K562 (cell line): ENCODE data around the gene PPP3CA. TPM values are rescaled to one million over a fixed set of nuclear protein-coding genes. Genes with fewer than 3 reads are reported as not detected.

Experiments
- ATAC-seq: fragments of 200-7000 bp; cut with Tn5 transposase; 3 replicates; pipeline ENCODE4 v1.9.1; 2020; ENCODE audit warnings: moderate library complexity
- BruUV-seq: library from RNA; stranded (reverse); fragments of 400-500 nt; replicated peaks from 2 replicates; lab custom pipeline; 2021; lab: Mats Ljungman, UMichigan
- CTCF ChIA-PET: fragments of 300-600 bp; formaldehyde crosslinking; extraction: SDS; loops from one replicate; lab custom pipeline; 2021; ENCODE audit warnings: low intra/inter-chr PET ratio; lab: Yijun Ruan, JAX
- POLR2A ChIA-PET: fragments of 300-600, 350-650 bp; sonication (Branson Sonifier 250); formaldehyde crosslinking; extraction: SDS; loops from one replicate; lab custom pipeline; 2021; ENCODE audit warnings: antibody characterized with exemption, inconsistent platforms; lab: Yijun Ruan, JAX
- DNase-seq, 4 experiments: peaks; one replicate each; pipeline versions ENCODE4 v3.0.0 to v3.0.0-alpha.2; 2011 to 2018; ENCODE audit warnings: low spot score in 3 of 4, mixed read lengths in 3 of 4; ENCODE audit errors: extremely low read depth in 1 of 4
- FAIRE-seq: peaks from 2 replicates; lab custom pipeline; 2011; peaks lifted over from hg19 to GRCh38; lab: Jason Lieb, UNC
- H2AFZ ChIP-seq: 2 replicates; pipeline ENCODE4 v1.6.0; 2011; ENCODE audit warnings: low read depth, low read length, control low read depth, inconsistent platforms
- H3K27ac ChIP-seq: fragments of 200-600 bp; 3 replicates; pipeline ENCODE4 v1.8.0; 2011; ENCODE audit warnings: low read depth, mild to moderate bottlenecking, control low read depth, inconsistent platforms, low read length, moderate library complexity, mixed read lengths; ENCODE audit errors: extremely low read depth
- H3K27me3 ChIP-seq, 2 experiments: fragments of 300-600 bp in 1 of 2; 2 replicates in 1 of 2; 3 replicates in 1 of 2; pipeline versions ENCODE4 v1.6.0 to v1.8.0; 2011; ENCODE audit warnings: inconsistent platforms in 2 of 2, low read length in 2 of 2, mild to moderate bottlenecking in 1 of 2, mixed read lengths in 1 of 2, moderate library complexity in 1 of 2; ENCODE audit not compliant: control insufficient read depth in 2 of 2, insufficient read depth in 2 of 2
- H3K36me3 ChIP-seq: fragments of 300-600 bp; 3 replicates; pipeline ENCODE4 v1.8.0; 2011; ENCODE audit warnings: mild to moderate bottlenecking, low read length, inconsistent platforms; ENCODE audit not compliant: control insufficient read depth, insufficient read depth
- H3K4me1 ChIP-seq, 2 experiments: fragments of 200-600 bp in 1 of 2; replicated peaks in 1 of 2; 2 replicates in 1 of 2; 3 replicates in 1 of 2; pipeline versions ENCODE4 v1.5.1 to v1.8.0; 2011; ENCODE audit warnings: inconsistent platforms in 2 of 2, low read length in 2 of 2, mild to moderate bottlenecking in 1 of 2, mixed read lengths in 1 of 2, moderate library complexity in 1 of 2; ENCODE audit not compliant: control insufficient read depth in 2 of 2, insufficient read depth in 2 of 2
- H3K4me2 ChIP-seq: 2 replicates; pipeline ENCODE4 v1.6.1; 2011; ENCODE audit warnings: low read length, control low read depth, inconsistent platforms, mixed read lengths; ENCODE audit not compliant: insufficient read depth
- H3K4me3 ChIP-seq: fragments of 200-600 bp; sonication (generic), shearing (Covaris generic); 2 replicates; pipeline ENCODE4 v1.5.1; 2016; ENCODE audit warnings: control low read depth, inconsistent platforms
- H3K79me2 ChIP-seq: fragments of 200-600 bp; 3 replicates; pipeline ENCODE4 v1.8.0; 2011; ENCODE audit warnings: low read length, inconsistent platforms; ENCODE audit not compliant: control insufficient read depth, insufficient read depth
- H3K9ac ChIP-seq, 2 experiments: 2 replicates each; pipeline versions ENCODE4 v1.6.0 to v1.6.1; 2011; ENCODE audit warnings: low read depth in 2 of 2, low read length in 2 of 2, control low read depth in 1 of 2, inconsistent platforms in 1 of 2, mild to moderate bottlenecking in 1 of 2, mixed read lengths in 1 of 2; ENCODE audit not compliant: insufficient read depth in 1 of 2
- H3K9me1 ChIP-seq: one replicate; pipeline ENCODE4 v1.6.0; 2011; ENCODE audit warnings: inconsistent platforms, mild to moderate bottlenecking, low read length, moderate library complexity; ENCODE audit not compliant: control insufficient read depth, insufficient read depth
- H3K9me3 ChIP-seq: replicated peaks from 2 replicates; pipeline ENCODE4 v1.5.1; 2011; ENCODE audit warnings: low read depth, low read length, inconsistent platforms; ENCODE audit not compliant: control insufficient read depth, insufficient read depth
- H4K20me1 ChIP-seq: replicated peaks from 2 replicates; pipeline ENCODE4 v1.6.1; 2011; ENCODE audit warnings: low read length, inconsistent platforms, mixed read lengths; ENCODE audit not compliant: control insufficient read depth, insufficient read depth
- HLTF ChIP-seq: fragments of 450-650 bp; IDR thresholded peaks from 2 replicates; pipeline ENCODE4 v1.6.1; 2016
- KDM2B ChIP-seq: fragments of 250-450 bp; sonication (Bioruptor Pico); IDR thresholded peaks from 2 replicates; pipeline ENCODE4 v1.8.0; 2021; ENCODE audit warnings: mild to moderate bottlenecking, moderate library complexity
- KHSRP ChIP-seq: fragments of 450-650 bp; IDR thresholded peaks from 2 replicates; pipeline ENCODE4 v1.6.1; 2017
- NCOA2 ChIP-seq, 2 experiments: fragments of 450-650 bp; IDR thresholded peaks; 2 replicates each; pipeline ENCODE4 v1.6.1; 2018; ENCODE audit warnings: mild to moderate bottlenecking in 2 of 2, moderate library complexity in 1 of 2; ENCODE audit not compliant: partially characterized antibody in 2 of 2
- ZNF263 ChIP-seq: sonication (generic); formaldehyde crosslinking; IDR thresholded peaks from 2 replicates; pipeline ENCODE4 v1.8.0; 2022; ENCODE audit warnings: mild to moderate bottlenecking, missing genetic modification reagents, borderline replicate concordance
- WGBS: fragments of 100-300 bp; shearing (Covaris generic); methylation state at CpG from one replicate; pipeline ENCODE4 v1.1.6; 2016; ENCODE audit warnings: low coverage, mixed read lengths; ENCODE audit not compliant: insufficient coverage; ENCODE audit errors: missing lambda C conversion rate; 5-methylcytosine and 5-hydroxymethylcytosine counted together
- in situ Hi-C: fragments of 300-500 bp; cut with MboI; formaldehyde crosslinking; loops from 4 replicates; pipeline ENCODE4 v1.15.0; 2018; ENCODE audit warnings: inconsistent platforms, mixed read lengths
- intact Hi-C: fragments of 100-400 bp; cut with micrococcal nuclease; formaldehyde crosslinking; loops from 2 replicates; pipeline ENCODE4 v1.14.2; 2022
- polyA plus RNA-seq, 8 experiments: library from polyadenylated mRNA; depleted of rRNA in 4 of 8; stranded (reverse) in 5 of 8; unstranded in 3 of 8; fragments of >200 nt; fragmentation: Nextera tagmentation in 2 of 8; fragmentation: Illumina TruSeq in 1 of 8; extraction: Ambion mirVana in 2 of 8; extraction: Trizol in 1 of 8; gene quantifications; 2 replicates each; pipeline versions ENCODE4 v1.2.1 to v1.2.3, GENCODE V29; 2011 to 2014; ENCODE audit warnings: inconsistent platforms in 1 of 8, missing spikeins in 1 of 8
- total RNA-seq, 7 experiments: library from RNA; depleted of rRNA in 6 of 7; stranded (reverse); fragments of >200 nt in 6 of 7; fragmentation: Illumina TruSeq in 2 of 7; extraction: Trizol in 2 of 7; gene quantifications; 2 replicates each; pipeline versions ENCODE4 v1.2.1 to v1.2.3, GENCODE V29; 2011 to 2021; ENCODE audit warnings: low replicate concordance in 1 of 7
- TF ChIP-seq, protein P1 (sequence below): fragments of 250-450 bp; sonication (Bioruptor Pico); IDR thresholded peaks from 2 replicates; pipeline ENCODE4 v1.8.0; 2022; ENCODE audit warnings: moderate library complexity, mild to moderate bottlenecking, inconsistent platforms
- TF ChIP-seq, protein P2 (sequence below), 2 experiments: fragments of 450-650 bp; formaldehyde crosslinking in 1 of 2; IDR thresholded peaks; 2 replicates each; pipeline versions ENCODE4 v1.4.0 to v1.6.1; 2014 to 2020; ENCODE audit warnings: mild to moderate bottlenecking in 2 of 2, borderline replicate concordance in 1 of 2, low read depth in 1 of 2

Gene PPP3CA
- total and polyA plus RNA-seq, 9 of the 15 experiments (the other 6 are each of a cell fraction or from before 2014, with no cell fraction given): 0.94 to 3.2 (median 1.6) TPM

DNA sequence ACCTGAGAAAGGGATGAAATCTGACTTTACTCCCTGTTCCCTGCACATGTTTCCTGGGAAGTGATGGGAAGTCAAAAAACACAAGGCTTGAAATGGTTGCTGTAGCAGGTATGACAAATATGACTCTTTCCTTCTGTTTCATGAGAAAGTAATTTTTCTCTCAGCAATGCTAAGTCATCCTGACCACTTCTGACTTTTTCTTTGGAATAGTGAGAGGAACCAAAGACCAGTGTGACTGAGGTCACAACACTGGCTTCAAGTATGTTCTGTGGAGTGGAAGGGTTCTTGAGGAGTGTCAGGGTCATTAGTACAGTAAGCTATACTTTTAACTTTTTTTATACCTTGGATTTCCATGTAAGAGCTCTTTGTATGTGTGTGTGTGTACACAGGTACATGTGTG is 225.3 kb downstream of the PPP3CA start:
- H2AFZ ChIP-seq: no peak overlapping the region
- H3K9me3 ChIP-seq: no peaks in the 10 kb centered on the region
- H3K79me2 ChIP-seq: no peaks in the 10 kb centered on the region
- intact Hi-C loops: no loop called here
- H3K4me2 ChIP-seq: no peak overlapping the region
- H3K9me1 ChIP-seq: no peaks in the 10 kb centered on the region
- TF ChIP-seq, protein P1, sequence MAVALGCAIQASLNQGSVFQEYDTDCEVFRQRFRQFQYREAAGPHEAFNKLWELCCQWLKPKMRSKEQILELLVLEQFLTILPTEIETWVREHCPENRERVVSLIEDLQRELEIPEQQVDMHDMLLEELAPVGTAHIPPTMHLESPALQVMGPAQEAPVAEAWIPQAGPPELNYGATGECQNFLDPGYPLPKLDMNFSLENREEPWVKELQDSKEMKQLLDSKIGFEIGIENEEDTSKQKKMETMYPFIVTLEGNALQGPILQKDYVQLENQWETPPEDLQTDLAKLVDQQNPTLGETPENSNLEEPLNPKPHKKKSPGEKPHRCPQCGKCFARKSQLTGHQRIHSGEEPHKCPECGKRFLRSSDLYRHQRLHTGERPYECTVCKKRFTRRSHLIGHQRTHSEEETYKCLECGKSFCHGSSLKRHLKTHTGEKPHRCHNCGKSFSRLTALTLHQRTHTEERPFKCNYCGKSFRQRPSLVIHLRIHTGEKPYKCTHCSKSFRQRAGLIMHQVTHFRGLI (CRISPR knock-in tag): no peak
- no peaks in the 10 kb centered on the region for H3K36me3 ChIP-seq
- H4K20me1 ChIP-seq: no peaks in the 10 kb centered on the region
- FAIRE-seq (no peak), DNase-seq (no peak), ATAC-seq (no peak)
- ChIA-PET POLR2A (no interaction called here), CTCF (no interaction called here)
- no peak overlapping the region for H3K4me3 ChIP-seq
- no peaks in the 10 kb centered on the region for H3K27me3 ChIP-seq
- H3K9ac ChIP-seq: no peak overlapping the region
- no peaks in the 10 kb centered on the region for H3K4me1 ChIP-seq
- in situ Hi-C loops: no loop called here
- H3K27ac ChIP-seq: no peak overlapping the region
- BruUV-seq: no TSS peak

DNA sequence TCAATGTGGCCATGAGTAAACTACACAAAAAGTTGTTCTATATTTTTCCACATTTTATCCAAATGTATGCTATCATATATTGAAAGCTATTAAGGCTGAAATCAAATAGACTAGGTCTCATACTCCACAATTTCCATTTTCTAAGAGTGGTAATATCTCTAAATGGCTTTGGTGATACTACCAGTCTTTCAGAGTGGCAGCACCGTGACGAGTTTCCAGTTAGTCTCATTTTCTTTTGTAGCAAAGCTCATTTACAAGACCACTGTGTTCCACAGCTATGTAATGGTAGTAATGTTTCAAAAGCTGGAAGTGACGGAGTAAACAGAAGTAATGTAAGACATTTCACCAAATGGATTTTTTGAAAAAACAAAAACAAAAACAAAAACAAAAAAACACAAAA is 228.2 kb downstream of the PPP3CA start:
- 0% methylated on average over 3 of the region's 3 CpGs for WGBS
- H3K4me2 ChIP-seq: no peak overlapping the region
- CTCF ChIA-PET: no interaction called here
- H3K4me1 ChIP-seq: no peaks in the 10 kb centered on the region
- POLR2A ChIA-PET: no interaction called here
- no peaks in the 10 kb centered on the region for H3K79me2 ChIP-seq
- FAIRE-seq: no peak
- H3K36me3 ChIP-seq: no peaks in the 10 kb centered on the region
- ATAC-seq: no peak
- no peak overlapping the region for H3K27ac ChIP-seq
- intact Hi-C loops: no loop called here
- no TSS peak for BruUV-seq
- no peak overlapping the region for H2AFZ ChIP-seq
- H4K20me1 ChIP-seq: no peaks in the 10 kb centered on the region
- H3K9ac ChIP-seq: no peak overlapping the region
- no peak overlapping the region for H3K4me3 ChIP-seq
- H3K9me3 ChIP-seq: peaks cover 3% of the 10 kb centered on the region; the same call in 1 of the 2 replicates
- H3K27me3 ChIP-seq: no peaks in the 10 kb centered on the region
- H3K9me1 ChIP-seq: no peaks in the 10 kb centered on the region
- no peak for DNase-seq
- in situ Hi-C loops: no loop called here
- no peak for TF ChIP-seq KDM2B (CRISPR knock-in tag)
- no peak for TF ChIP-seq ZNF263
- TF ChIP-seq, protein P2, sequence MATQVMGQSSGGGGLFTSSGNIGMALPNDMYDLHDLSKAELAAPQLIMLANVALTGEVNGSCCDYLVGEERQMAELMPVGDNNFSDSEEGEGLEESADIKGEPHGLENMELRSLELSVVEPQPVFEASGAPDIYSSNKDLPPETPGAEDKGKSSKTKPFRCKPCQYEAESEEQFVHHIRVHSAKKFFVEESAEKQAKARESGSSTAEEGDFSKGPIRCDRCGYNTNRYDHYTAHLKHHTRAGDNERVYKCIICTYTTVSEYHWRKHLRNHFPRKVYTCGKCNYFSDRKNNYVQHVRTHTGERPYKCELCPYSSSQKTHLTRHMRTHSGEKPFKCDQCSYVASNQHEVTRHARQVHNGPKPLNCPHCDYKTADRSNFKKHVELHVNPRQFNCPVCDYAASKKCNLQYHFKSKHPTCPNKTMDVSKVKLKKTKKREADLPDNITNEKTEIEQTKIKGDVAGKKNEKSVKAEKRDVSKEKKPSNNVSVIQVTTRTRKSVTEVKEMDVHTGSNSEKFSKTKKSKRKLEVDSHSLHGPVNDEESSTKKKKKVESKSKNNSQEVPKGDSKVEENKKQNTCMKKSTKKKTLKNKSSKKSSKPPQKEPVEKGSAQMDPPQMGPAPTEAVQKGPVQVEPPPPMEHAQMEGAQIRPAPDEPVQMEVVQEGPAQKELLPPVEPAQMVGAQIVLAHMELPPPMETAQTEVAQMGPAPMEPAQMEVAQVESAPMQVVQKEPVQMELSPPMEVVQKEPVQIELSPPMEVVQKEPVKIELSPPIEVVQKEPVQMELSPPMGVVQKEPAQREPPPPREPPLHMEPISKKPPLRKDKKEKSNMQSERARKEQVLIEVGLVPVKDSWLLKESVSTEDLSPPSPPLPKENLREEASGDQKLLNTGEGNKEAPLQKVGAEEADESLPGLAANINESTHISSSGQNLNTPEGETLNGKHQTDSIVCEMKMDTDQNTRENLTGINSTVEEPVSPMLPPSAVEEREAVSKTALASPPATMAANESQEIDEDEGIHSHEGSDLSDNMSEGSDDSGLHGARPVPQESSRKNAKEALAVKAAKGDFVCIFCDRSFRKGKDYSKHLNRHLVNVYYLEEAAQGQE (IDR thresholded peaks at IDR 0.05; ENCODE audit: borderline replicate concordance): no peak
- TF ChIP-seq, protein P2 (CRISPR knock-in tag; IDR thresholded peaks at IDR 0.05; ENCODE audit: low read depth): no peak
- no peak for TF ChIP-seq KHSRP
- no peak for TF ChIP-seq HLTF
- TF ChIP-seq NCOA2 (IDR thresholded peaks at IDR 0.05; ENCODE audit: partially characterized antibody in 2 of 2): no peak
